CD4-positive, alpha-beta T cell treated with Interleukin-6 at 100 ng/mL for 8 hours (primary cell): ENCODE data around the gene NRN1L.

ENCODE experiments used
- DNase-seq: peaks from one replicate; pipeline ENCODE4 v3.0.0-alpha.2; 2020; ENCODE audit warnings: mixed read lengths, low spot score

NRN1L gene

GRCh38 chr16:67935402-67936123 lies 50.9 kb downstream of the NRN1L start:
- DNase-seq: peak; percentile 97
